Activated CD4-positive, alpha-beta T cell treated with anti-CD3 and anti-CD28 coated beads for 48 hours (primary cell): ENCODE measurements around the gene VASH1.
A peak's percentile ranks its signal among the peaks of the same experiment; 100 is the strongest.

Experiments used
- DNase-seq: peaks from one replicate; pipeline ENCODE4 v3.0.0-alpha.2; 2020

Gene VASH1

GRCh38 chr14:76752744-76753143, 8.5 kb upstream of the VASH1 start:
- DNase-seq, result no peak

- DNase-seq, result no peak
Observed at GRCh38 chr14:76753541-76754198, 7.6 kb upstream of the VASH1 start.

GRCh38 chr14:76754586-76754985, 6.7 kb upstream of the VASH1 start:
- no peak for DNase-seq

GRCh38 chr14:76755610-76756370, 5.5 kb upstream of the VASH1 start:
- DNase-seq, result no peak

GRCh38 chr14:76756371-76756750, 4.9 kb upstream of the VASH1 start:
- DNase-seq, result no peak

- no peak for DNase-seq
Observed at GRCh38 chr14:76759589-76759988, 1.7 kb upstream of the VASH1 start.

- no peak for DNase-seq
Observed at GRCh38 chr14:76760331-76761135, 735 bp upstream of the VASH1 start.

GRCh38 chr14:76761960-76762410, 717 bp downstream of the VASH1 start:
- no peak for DNase-seq

GRCh38 chr14:76762411-76763095, 1.3 kb downstream of the VASH1 start:
- DNase-seq, result no peak

- DNase-seq, result no peak
Observed at GRCh38 chr14:76763096-76764041, 2.1 kb downstream of the VASH1 start.

- no peak for DNase-seq
Observed at GRCh38 chr14:76765461-76765931, 4.2 kb downstream of the VASH1 start.

GRCh38 chr14:76767681-76768656, 6.7 kb downstream of the VASH1 start:
- DNase-seq, result peak; percentile 67

- DNase-seq, result no peak
Observed at GRCh38 chr14:76768671-76769500, 7.6 kb downstream of the VASH1 start.

- DNase-seq, result no peak
Observed at GRCh38 chr14:76769636-76770292, 8.5 kb downstream of the VASH1 start.

GRCh38 chr14:76770521-76771436, 9.5 kb downstream of the VASH1 start:
- DNase-seq, result no peak

- DNase-seq, result no peak
Observed at GRCh38 chr14:76771437-76771980, 10.2 kb downstream of the VASH1 start.
